ENCODE measurements around the gene RASL10A. TPM values are rescaled to one million over a fixed set of nuclear protein-coding genes. Genes with fewer than 3 reads are reported as not detected.

Gene RASL10A
- total and polyA plus RNA-seq, 9 of the 15 experiments (the other 6 are each of a cell fraction or from before 2014, with no cell fraction given) = 0.17 to 1.2 (median 0.45) TPM; not detected in 3

- TF ChIP-seq E4F1 (CRISPR knock-in tag; IDR thresholded peaks at IDR 0.05; ENCODE audit: borderline replicate concordance) = no peak
- TF ChIP-seq LEF1 (IDR thresholded peaks at IDR 0.05) = no peak
- no peak for TF ChIP-seq REST (IDR thresholded peaks at IDR 0.05; ENCODE audit: borderline replicate concordance)
- TF ChIP-seq REST (CRISPR knock-in tag; IDR thresholded peaks at IDR 0.05; ENCODE audit: low read depth) = no peak
- TF ChIP-seq RCOR1 (IDR thresholded peaks at IDR 0.05; ENCODE audit: borderline replicate concordance in 1 of 2, low read depth in 2 of 2, low read length in 2 of 2) = 0 out of 4 replicates have a peak, but pooled peaks of 1 of the 2 experiments have one; percentile 32
- no peak for TF ChIP-seq NR3C1 (CRISPR knock-in tag; IDR thresholded peaks at IDR 0.05)
- no peak for TF ChIP-seq BHLHE40 (IDR thresholded peaks at IDR 0.05; ENCODE audit: low read length)
- no peak for TF ChIP-seq POLR2AphosphoS2 (IDR thresholded peaks at IDR 0.05; ENCODE audit: low read length)
- no peak for TF ChIP-seq FOXA3 (CRISPR knock-in tag; conservative IDR thresholded peaks at IDR 0.05 in 1 of 2, IDR thresholded peaks at IDR 0.05 in 1 of 2)
- TF ChIP-seq HIVEP1 (CRISPR knock-in tag; IDR thresholded peaks at IDR 0.05) = no peak
- TF ChIP-seq NCOA4 (IDR thresholded peaks at IDR 0.05; ENCODE audit: partially characterized antibody) = no peak
- no peak for TF ChIP-seq ZNF696 (CRISPR knock-in tag; conservative IDR thresholded peaks at IDR 0.05)
- no peak for TF ChIP-seq TFAP4 (CRISPR knock-in tag; IDR thresholded peaks at IDR 0.05; ENCODE audit: borderline replicate concordance)
- no peak for TF ChIP-seq FOXJ2 (tag; IDR thresholded peaks at IDR 0.05)
- no peak for TF ChIP-seq ZNF780A (CRISPR knock-in tag; IDR thresholded peaks at IDR 0.05)
- no peak for TF ChIP-seq HDAC2 (IDR thresholded peaks at IDR 0.05)
- no peak for TF ChIP-seq KLF1 (tag; IDR thresholded peaks at IDR 0.05)
These were observed 8.5 kb downstream of the RASL10A start (continued) for GRCh38 chr22:29306835-29307595.

Measured in K562 (cell line).